ENCODE measurements around the gene NHLRC4. TPM values are rescaled to one million over a fixed set of nuclear protein-coding genes. Genes with fewer than 3 reads are reported as not detected.

NHLRC4 gene, protein sequence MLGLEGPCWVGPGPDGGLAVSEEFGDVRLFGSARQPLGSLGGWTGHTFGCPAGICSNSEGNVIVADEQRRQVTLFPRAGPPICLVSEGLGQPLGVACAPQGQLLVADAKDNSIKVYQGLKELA
- under 1 TPM; 0.54 to 0.76 TPM for total RNA-seq

DNA sequence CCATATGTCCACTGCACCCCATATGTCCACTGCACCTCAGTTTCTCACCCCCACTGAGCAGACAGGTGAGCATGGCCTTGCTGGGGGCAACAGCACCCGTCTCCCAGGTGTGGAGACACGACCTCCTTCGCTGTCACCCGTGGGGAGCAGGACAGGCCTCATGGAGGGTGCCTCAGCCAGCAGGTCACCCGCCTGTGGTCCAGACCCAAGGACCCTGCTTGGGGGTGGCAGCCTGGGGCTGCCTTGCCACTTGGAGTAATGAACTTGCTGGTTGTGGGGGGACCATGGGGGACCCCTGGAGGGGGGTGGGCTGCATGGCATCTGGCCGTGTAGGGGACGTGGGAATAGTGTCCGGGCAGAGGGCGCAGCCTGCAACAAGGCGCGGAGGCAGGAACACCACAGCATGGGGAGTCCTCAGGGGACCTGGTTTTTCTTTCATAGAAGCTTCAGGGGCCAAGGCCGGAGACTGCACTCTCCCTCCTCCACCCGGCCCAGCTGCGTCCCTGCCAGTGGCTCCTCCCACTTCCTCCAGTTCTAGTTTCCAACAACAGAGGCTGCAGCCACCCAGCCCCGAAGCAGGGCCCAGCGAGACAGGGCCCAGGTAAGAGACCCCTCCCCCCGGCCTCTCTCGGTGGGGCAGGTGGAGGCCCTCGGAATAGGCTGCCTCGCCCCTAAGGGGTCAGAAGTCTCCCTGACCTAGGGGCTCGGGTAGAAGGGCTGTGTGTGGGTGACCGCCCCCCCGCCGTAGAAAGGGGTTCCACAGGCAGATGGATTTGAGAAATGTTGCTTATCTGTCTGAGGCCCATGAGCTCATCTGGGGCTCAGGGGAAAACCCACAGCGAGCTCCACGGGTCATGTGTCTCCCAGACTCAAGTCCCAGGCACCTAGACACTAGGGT is at the start of gene NHLRC4:
Gene NHLRC4 (plus strand): TSS at position 531 of the 898 bp plus-strand sequence. CDS start 1,043 bp downstream, outside the sequence.
- H3K27ac Mint-ChIP-seq = peak within 1 kb of the TSS; percentile 77
- peak within 1 kb of the TSS; percentile 29 for H3K4me3 Mint-ChIP-seq
- peaks cover 6% of the 10 kb centered on the region for H3K27me3 Mint-ChIP-seq
- no peaks in the 10 kb centered on the region for H3K9me3 Mint-ChIP-seq
- no peaks in the 10 kb centered on the region for H3K36me3 Mint-ChIP-seq
- H3K4me1 Mint-ChIP-seq = peaks cover 21% of the 10 kb centered on the region
- peak; percentile 67 for DNase-seq

DNA sequence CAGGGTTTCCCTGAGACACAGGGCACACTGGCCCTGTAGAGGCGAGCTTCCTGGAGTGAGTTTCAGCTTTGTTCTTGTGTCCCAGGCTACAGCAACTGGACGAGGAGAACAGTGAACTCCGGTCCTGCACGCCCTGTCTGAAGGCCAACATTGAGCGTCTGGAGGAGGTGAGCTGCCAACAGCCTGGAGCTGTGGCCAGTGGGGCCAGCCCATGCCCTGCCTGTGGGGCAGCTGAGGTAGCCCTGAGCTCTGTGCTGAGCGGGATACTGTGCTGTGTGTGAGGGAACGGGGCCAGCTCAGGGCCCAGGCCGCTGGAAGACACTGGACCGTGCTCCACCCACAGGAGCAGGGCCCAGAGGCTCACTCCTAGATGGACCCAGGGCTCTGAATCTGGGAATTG is 47.9 kb upstream of the NHLRC4 start:
- Mint-ChIP-seq H3K4me1 (peaks cover 2% of the 10 kb centered on the region), H3K27ac (no peak overlapping the region), H3K4me3 (no peak overlapping the region), H3K27me3 (no peaks in the 10 kb centered on the region), H3K36me3 (no peaks in the 10 kb centered on the region), H3K9me3 (no peaks in the 10 kb centered on the region)
- DNase-seq = no peak

DNA sequence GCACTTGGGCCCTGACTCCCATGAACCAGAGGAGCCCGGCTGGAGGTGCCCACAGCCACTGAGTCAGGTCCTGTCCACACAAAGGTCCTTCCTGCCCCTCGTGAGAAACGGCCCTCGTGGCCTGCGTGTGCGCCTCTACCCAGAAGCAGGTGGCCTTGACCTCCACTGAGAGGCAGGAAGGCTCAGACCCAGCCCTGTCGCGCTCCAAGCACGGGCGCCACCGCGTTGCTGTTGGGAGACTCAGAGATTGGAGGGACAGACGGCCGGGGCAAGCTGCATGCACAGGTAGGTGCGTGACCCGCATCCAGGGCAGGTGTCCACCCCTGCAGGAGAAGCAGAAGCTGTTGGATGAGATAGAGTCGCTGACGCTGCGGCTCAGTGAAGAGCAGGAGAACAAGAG is 47.4 kb upstream of the NHLRC4 start:
- no peaks in the 10 kb centered on the region for H3K9me3 Mint-ChIP-seq
- H3K4me1 Mint-ChIP-seq = peaks cover 6% of the 10 kb centered on the region
- H3K27me3 Mint-ChIP-seq = no peaks in the 10 kb centered on the region
- no peaks in the 10 kb centered on the region for H3K36me3 Mint-ChIP-seq
- no peak for DNase-seq
- H3K27ac Mint-ChIP-seq = no peak overlapping the region
- H3K4me3 Mint-ChIP-seq = no peak overlapping the region

DNA sequence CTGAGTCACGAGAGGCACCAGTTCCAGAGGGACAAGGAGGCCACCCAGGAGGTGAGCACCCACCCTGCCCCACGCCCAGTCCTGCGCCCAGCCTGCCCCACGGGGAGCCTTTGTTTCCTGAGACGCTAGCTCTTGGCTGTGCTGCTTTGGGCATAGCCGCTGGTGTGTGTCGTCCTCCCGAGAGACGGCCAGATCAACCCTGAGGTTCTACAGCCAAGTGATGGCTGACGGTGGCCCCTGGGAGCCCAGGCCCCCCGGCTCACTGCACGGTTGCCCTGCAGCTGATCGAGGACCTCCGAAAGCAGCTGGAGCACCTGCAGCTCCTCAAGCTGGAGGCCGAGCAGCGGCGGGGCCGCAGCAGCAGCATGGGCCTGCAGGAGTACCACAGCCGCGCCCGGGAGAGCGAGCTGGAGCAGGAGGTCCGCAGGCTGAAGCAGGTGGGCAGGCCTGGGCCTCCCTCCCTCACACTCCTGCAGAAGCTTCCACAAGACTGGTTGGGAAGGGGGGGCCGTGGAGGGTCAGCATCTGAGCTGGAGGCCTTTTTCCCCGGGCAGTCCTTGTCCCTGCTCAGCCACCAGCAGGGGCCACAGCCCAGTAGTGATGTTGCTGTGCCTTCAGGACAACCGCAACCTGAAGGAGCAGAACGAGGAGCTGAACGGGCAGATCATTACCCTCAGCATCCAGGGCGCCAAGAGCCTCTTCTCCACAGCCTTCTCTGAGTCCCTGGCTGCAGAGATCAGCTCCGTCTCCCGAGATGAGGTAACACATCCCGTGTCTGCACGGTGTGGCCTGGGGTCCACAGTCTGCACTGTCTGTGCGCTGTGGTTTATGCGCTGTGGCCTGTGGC is 46.7 kb upstream of the NHLRC4 start:
- Mint-ChIP-seq H3K9me3 (no peaks in the 10 kb centered on the region), H3K36me3 (peaks cover under 1% of the 10 kb centered on the region), H3K4me3 (no peak overlapping the region), H3K4me1 (peaks cover 8% of the 10 kb centered on the region), H3K27me3 (no peaks in the 10 kb centered on the region), H3K27ac (no peak overlapping the region)
- DNase-seq = no peak

DNA sequence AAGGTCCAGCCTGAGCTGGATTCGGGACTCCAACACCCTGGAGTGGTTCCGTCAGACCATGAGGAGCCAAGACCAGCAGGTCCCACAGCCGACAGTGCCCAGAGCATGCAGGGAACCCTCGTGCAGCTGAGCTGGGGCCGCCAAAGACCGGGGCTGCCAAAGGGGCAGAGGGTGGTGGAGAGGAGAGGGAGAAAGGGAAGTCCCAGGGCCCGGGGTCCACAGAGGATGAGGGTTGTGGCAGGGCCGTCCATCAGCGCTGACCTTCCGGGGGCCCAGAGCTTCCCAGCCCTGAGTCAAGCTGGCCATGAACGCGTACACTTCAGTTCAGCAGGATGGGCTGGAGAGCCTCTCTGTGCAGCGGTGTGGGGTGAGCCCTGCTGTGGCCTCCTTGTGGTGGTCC is 46.0 kb upstream of the NHLRC4 start:
- no peaks in the 10 kb centered on the region for H3K27me3 Mint-ChIP-seq
- H3K27ac Mint-ChIP-seq = no peak overlapping the region
- no peak for DNase-seq
- no peaks in the 10 kb centered on the region for H3K9me3 Mint-ChIP-seq
- H3K36me3 Mint-ChIP-seq = peaks cover 5% of the 10 kb centered on the region
- peaks cover 16% of the 10 kb centered on the region for H3K4me1 Mint-ChIP-seq
- no peak overlapping the region for H3K4me3 Mint-ChIP-seq

DNA sequence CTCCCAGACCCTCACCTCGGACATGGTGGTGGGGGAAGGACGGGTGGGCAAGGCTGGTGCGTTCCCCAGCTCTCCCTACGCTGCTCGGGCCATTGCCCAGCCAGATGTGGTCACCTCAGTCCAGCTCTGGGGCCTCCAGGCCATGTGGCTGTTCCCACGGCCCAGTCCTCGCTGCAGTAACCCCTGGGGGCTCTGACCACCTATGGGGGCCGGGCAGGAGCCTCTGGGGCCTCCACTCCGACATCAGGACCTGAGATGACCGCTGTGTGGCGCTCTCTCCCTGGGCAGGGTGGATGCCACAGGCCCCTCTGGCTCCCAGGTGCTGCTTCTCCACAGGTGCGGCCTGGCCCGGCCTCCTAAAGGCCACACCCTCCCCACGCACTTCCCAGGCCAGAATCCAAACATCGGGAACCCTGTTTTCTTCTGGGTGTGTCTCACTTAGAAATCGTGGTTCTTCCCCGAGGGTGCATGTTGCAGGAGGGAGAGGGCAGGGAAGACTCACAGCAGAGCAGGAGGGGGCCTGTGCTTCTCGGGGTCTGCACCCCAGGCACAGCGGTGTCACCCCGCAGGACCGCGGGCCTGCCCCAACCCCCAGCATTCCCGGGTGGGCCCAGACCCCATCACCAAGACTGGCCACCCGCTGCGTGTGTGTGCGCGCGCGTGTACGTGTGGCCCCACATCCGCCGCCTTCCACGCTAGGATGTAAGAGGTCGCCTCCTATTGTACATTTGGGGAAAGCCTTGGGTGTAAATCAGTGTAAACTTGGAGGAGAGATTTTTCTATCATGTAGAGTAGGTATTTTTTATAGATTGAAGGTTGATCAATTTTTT is 45.2 kb upstream of the NHLRC4 start:
- no peak for DNase-seq
- Mint-ChIP-seq H3K4me3 (no peak overlapping the region), H3K4me1 (peaks cover 17% of the 10 kb centered on the region), H3K36me3 (peaks cover 5% of the 10 kb centered on the region), H3K9me3 (no peaks in the 10 kb centered on the region), H3K27me3 (no peaks in the 10 kb centered on the region), H3K27ac (no peak overlapping the region)

DNA sequence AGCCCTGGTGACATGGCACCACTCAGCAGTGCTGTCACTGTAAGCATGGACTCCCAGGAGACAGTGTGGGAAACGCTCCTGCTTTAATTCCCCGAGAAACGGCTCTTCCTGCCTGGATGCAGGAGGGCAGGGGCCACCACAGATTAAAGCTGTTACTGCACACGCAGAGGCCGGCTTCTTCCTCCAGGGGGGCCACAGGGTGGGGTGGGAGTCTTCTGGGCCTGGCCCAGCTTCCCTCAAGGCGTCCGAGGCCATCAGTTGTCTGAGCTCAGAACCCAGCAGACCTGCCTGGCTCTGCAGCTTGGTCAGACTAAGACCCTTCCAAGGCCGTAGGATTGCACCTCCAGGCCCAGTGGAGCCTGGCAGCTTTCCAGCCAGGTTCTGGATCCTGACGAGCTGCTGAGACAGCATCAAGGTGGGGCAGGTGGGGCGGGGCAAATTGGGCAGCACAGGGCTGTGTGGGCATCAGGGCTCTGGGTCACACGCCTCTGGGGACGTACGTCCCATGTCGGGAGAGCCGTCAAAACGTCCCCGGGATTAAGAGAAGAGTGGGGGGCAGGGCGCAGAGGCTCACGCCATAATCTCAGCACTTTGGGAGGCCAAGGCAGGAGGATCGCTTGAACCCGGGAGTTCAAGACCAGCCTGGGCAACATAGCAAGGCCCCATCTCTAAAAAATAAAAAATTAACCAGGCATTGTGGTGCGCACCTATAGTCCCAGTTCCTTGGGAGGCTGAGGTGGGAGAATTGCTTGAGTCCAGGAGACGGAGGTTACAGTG is 44.3 kb upstream of the NHLRC4 start:
- Mint-ChIP-seq H3K4me3 (no peak overlapping the region), H3K36me3 (peaks cover 5% of the 10 kb centered on the region), H3K27me3 (no peaks in the 10 kb centered on the region), H3K9me3 (no peaks in the 10 kb centered on the region), H3K27ac (no peak overlapping the region), H3K4me1 (peaks cover 17% of the 10 kb centered on the region)
- no peak for DNase-seq

DNA sequence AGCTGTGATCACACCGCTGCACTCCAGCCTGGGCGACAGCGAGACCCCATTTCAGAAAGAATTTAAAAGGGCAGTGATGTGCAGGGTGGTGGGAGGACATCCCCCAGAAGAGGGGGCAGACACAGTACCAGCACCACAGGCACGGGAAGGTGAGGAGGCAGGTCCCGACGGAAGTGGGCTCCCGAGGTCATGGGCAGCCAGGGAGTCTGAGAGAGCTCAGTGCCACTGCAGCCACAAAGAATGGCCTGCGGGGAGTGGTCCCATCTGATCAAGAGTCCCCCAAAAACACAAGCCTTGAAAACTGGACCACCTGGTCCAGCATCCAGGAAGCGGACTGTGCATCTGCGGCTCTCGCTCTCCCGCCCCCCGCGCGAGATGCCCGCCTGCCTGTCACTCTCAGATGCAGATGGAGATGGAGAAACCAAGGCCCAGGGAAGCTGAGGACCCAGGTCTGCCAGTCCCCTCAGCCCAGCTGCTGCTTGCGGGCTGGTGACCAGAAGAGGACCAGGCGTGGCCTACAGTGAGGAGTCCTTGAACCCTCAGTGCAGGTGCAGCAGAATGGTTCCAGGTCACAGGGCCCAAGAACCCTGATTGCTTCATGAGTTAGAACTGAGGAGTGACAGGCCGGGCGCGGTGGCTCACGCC is 43.6 kb upstream of the NHLRC4 start:
- H3K36me3 Mint-ChIP-seq = peaks cover 5% of the 10 kb centered on the region
- H3K27ac Mint-ChIP-seq = peak overlapping the region; percentile 42
- peaks cover 17% of the 10 kb centered on the region for H3K4me1 Mint-ChIP-seq

DNA sequence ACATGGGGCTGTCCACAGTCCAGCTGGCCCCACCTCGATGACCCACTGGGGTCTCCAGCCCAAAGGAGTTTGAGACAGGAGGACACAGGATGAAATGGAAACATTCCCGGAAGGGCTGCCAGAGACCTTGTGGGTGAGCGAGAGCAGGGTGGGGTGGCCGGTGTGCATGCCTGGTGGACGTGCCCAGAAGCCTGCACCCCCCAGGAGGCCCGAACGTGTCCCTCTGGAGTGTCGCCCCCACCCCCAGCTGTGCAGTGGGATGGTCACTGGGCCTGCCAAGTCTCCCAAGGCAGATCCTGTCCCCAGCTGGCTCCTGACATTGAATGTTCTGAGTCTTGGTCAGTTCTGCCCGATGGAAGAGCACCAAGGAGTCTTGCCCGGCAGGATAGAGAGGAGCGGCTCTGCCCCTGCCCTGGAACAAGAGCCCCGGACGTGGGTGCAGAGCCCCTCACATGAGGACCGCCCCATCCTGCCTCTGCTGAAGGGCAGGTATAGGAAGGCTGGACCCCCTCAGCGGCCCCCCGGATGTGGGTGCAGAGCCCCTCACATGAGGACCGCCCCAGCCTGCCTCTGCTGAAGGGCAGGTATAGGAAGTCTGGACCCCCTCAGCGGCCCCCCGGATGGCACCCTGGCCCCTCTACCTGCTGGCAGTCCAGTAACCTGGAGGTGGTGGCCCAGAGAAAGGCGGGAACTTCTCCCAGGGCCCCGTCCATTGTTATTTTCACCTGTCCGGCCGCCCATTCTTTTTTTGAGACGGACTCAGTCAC is 42.3 kb upstream of the NHLRC4 start:
- DNase-seq = no peak
- peak overlapping the region; percentile 97 for H3K27ac Mint-ChIP-seq
- peaks cover 22% of the 10 kb centered on the region for H3K4me1 Mint-ChIP-seq
- H3K9me3 Mint-ChIP-seq = no peaks in the 10 kb centered on the region
- H3K4me3 Mint-ChIP-seq = no peak overlapping the region
- peaks cover 11% of the 10 kb centered on the region for H3K36me3 Mint-ChIP-seq
- no peaks in the 10 kb centered on the region for H3K27me3 Mint-ChIP-seq

More for the DNA sequence above, 43.6 kb upstream of the NHLRC4 start:
- Mint-ChIP-seq H3K27me3 (no peaks in the 10 kb centered on the region), H3K4me3 (no peak overlapping the region), H3K9me3 (no peaks in the 10 kb centered on the region)
- no peak for DNase-seq

DNA sequence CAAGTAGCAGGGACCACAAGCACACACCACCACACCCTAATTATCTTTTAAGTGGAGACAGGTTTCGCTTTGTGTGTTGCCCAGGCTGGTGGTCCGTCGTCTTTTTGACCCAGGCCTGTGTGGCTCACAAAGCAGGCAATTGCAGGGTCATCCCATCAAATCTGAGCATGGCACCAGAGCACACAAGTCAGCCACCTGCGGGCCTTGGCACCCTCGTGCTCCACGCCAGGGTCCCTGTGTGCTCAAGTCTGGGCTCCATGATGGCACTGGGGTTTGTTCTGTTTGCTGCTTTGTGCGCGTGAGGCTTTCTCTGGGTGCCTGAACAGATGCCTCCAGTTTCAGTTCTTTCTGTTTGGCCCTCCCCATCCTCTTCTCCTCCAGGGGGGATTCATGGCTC is 41.7 kb upstream of the NHLRC4 start:
- DNase-seq = peak; percentile 35
- Mint-ChIP-seq H3K4me3 (peak overlapping the region; percentile 86), H3K27me3 (no peaks in the 10 kb centered on the region), H3K4me1 (peaks cover 26% of the 10 kb centered on the region), H3K9me3 (no peaks in the 10 kb centered on the region), H3K27ac (peak overlapping the region; percentile 97), H3K36me3 (peaks cover 11% of the 10 kb centered on the region)

DNA sequence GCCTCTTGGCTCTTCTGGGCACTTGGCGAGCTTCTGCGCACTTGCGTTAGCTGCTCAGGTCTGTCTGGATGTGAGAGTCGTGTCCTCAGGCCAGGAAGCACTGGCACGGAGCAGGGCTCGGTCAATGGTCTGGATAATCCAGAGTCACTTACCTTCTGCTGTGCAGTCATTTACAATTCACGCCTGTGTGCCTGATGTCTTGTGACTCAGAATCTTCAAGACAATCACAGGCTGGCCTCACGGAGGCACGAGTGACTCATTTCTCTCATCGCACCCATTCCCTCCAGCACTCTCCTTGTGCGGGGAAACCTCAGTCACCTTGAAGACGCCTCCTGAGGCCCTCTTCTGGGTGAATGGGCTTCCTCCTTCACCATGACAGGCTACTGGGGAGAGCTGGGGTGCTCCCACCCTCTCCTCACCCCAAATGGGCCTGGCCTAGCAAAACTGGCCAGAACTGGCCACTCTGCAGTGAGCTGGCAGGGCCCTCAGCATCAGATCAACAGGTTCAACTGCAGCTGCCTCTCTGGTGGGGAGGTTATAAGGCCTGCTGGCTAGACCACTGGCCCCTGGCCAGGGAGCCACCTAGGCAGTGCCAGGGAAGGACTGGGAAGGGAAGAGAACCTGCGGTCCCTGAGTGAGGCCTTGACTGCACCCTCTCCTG is 41.2 kb upstream of the NHLRC4 start:
- no peaks in the 10 kb centered on the region for H3K9me3 Mint-ChIP-seq
- no peaks in the 10 kb centered on the region for H3K27me3 Mint-ChIP-seq
- H3K4me3 Mint-ChIP-seq = peak overlapping the region; percentile 86
- peaks cover 28% of the 10 kb centered on the region for H3K4me1 Mint-ChIP-seq
- H3K36me3 Mint-ChIP-seq = peaks cover 11% of the 10 kb centered on the region
- H3K27ac Mint-ChIP-seq = peak overlapping the region; percentile 97
- DNase-seq = peak; percentile 85

DNA sequence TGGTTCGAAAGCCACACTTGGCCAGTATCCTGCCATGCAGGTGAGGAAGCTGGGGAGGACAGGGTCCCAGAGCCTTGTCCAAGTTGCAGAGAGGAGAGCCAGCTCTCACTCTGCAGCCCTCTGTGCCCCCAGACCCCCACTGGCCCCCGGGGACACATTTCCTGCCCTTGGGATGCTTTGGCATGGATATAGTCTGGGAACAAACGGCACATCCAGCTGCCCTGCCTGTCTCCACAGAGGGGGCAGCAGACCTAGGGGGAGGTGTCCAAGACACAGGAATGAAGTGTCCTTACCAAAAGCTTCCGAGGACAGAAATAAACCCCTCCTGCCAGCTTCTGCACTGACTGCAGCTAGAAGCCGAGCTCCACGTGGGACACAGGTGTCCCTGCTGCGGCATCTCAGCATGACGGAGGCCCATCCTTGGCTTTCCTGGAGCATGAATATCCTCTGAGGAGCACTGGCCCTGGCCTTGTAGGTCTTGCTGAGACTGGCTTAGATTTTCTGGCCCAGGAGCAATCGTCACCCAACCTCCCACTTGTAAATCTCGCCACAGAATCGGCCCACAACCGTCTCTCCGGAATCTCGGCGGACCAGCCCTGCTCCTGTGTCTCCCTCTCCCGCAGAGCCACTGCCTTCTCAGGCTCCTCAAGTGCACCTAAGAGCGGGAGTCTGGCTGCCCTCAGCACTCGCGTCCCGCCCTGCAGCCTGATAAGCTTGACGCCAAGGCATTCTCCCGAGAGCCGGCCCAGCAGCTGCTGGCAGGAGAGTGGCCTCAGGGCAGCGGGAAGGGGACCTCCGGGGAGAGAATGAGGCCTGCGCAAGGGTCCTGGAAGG is 40.4 kb upstream of the NHLRC4 start:
- Mint-ChIP-seq H3K9me3 (no peaks in the 10 kb centered on the region), H3K4me1 (peaks cover 29% of the 10 kb centered on the region), H3K27me3 (no peaks in the 10 kb centered on the region), H3K4me3 (peak overlapping the region; percentile 86), H3K36me3 (peaks cover 11% of the 10 kb centered on the region), H3K27ac (peak overlapping the region; percentile 97)
- DNase-seq = peak; percentile 41

Measured in activated naive CD8-positive, alpha-beta T cell treated with anti-CD3 and anti-CD28 coated beads for 36 hours (primary cell).